OCI-LY3 (cell line): ENCODE data around the gene CRADD.

ENCODE experiments used
- H2AFZ ChIP-seq: fragments of 200-600, 300-600 bp; shearing (Covaris generic); 2 replicates; pipeline ENCODE4 v1.6.0; 2014; ENCODE audit warnings: antibody characterized with exemption, low read depth, low read length
- H3K27ac ChIP-seq: fragments of 200-600, 300-600 bp; sonication (generic); 2 replicates; pipeline ENCODE4 v1.5.1; 2014; ENCODE audit warnings: mild to moderate bottlenecking, low read length, moderate library complexity, mixed read lengths
- H3K27me3 ChIP-seq: fragments of 200-600, 300-600 bp; sonication (generic); 2 replicates; pipeline ENCODE4 v1.6.1; 2014; ENCODE audit warnings: low read depth, low read length, mixed read lengths
- H3K36me3 ChIP-seq: fragments of 200-600, 300-600 bp; sonication (generic); replicated peaks from 2 replicates; pipeline ENCODE3; 2014; ENCODE audit warnings: low read depth, low read length, mixed read lengths
- H3K4me1 ChIP-seq: fragments of 300-600, 200-600 bp; sonication (generic); 2 replicates; pipeline ENCODE4 v1.6.1; 2014; ENCODE audit warnings: low read length, mixed read lengths
- H3K4me2 ChIP-seq: fragments of 200-600, 300-600 bp; sonication (generic); 2 replicates; pipeline ENCODE4 v1.6.1; 2014; ENCODE audit warnings: low read length, mixed read lengths
- H3K4me3 ChIP-seq: fragments of 300-600, 200-600 bp; sonication (generic); 2 replicates; pipeline ENCODE4 v1.5.1; 2014; ENCODE audit warnings: antibody characterized with exemption, mild to moderate bottlenecking, low read length, moderate library complexity
- H3K79me2 ChIP-seq: fragments of 300-600, 200-600 bp; shearing (Covaris generic); 2 replicates; pipeline ENCODE4 v1.6.1; 2014; ENCODE audit warnings: mild to moderate bottlenecking, low read length, mixed read lengths
- H3K9ac ChIP-seq: fragments of 300-600, 200-600 bp; shearing (Covaris generic); 2 replicates; pipeline ENCODE4 v1.6.0; 2014; ENCODE audit warnings: mild to moderate bottlenecking, low read length, moderate library complexity
- H3K9me3 ChIP-seq: fragments of 200-600, 300-600 bp; shearing (Covaris generic); 2 replicates; pipeline ENCODE4 v1.6.1; 2014; ENCODE audit warnings: low read length, mixed read lengths; ENCODE audit not compliant: insufficient read depth
- H4K20me1 ChIP-seq: fragments of 200-600, 300-600 bp; sonication (generic); 2 replicates; pipeline ENCODE4 v1.6.1; 2016; ENCODE audit warnings: low read length, mixed read lengths; ENCODE audit not compliant: insufficient read depth
- CTCF ChIP-seq: fragments of 200-600, 300-600 bp; sonication (generic); IDR thresholded peaks from 2 replicates; pipeline ENCODE4 v1.5.1; 2014; ENCODE audit warnings: antibody characterized with exemption, low read length, low read depth
- EZH2phosphoT487 ChIP-seq: fragments of 200-600 bp; shearing (Covaris generic); IDR thresholded peaks from 2 replicates; pipeline ENCODE4 v1.6.1; 2018; ENCODE audit warnings: antibody characterized with exemption, mixed run types, low read depth

Gene CRADD

GRCh38 chr12:93889516-93890212 is 212.5 kb downstream of the CRADD start:
- Histone ChIP-seq H4K20me1 (no peaks in the 10 kb centered on the region), H3K36me3 (no peaks in the 10 kb centered on the region), H3K4me3 (no peak overlapping the region), H3K4me1 (no peaks in the 10 kb centered on the region), H3K9me3 (no peaks in the 10 kb centered on the region), H3K79me2 (no peaks in the 10 kb centered on the region), H3K9ac (no peak overlapping the region), H3K4me2 (no peak overlapping the region), H3K27ac (no peak overlapping the region), H3K27me3 (no peaks in the 10 kb centered on the region), H2AFZ (no peak overlapping the region)
- TF ChIP-seq CTCF: no peak
- no peak for TF ChIP-seq EZH2phosphoT487

GRCh38 chr12:93892423-93893268 is 215.5 kb downstream of the CRADD start:
- no peaks in the 10 kb centered on the region for H3K9me3 ChIP-seq
- no peak overlapping the region for H3K9ac ChIP-seq
- H3K4me2 ChIP-seq: no peak overlapping the region
- no peak overlapping the region for H2AFZ ChIP-seq
- peaks cover 5% of the 10 kb centered on the region for H3K4me1 ChIP-seq
- H3K79me2 ChIP-seq: no peaks in the 10 kb centered on the region
- no peaks in the 10 kb centered on the region for H3K36me3 ChIP-seq
- H3K27me3 ChIP-seq: no peaks in the 10 kb centered on the region
- no peak for TF ChIP-seq EZH2phosphoT487
- TF ChIP-seq CTCF: no peak
- no peaks in the 10 kb centered on the region for H4K20me1 ChIP-seq
- no peak overlapping the region for H3K27ac ChIP-seq
- H3K4me3 ChIP-seq: no peak overlapping the region

GRCh38 chr12:93894391-93895088 is 217.4 kb downstream of the CRADD start:
- no peak overlapping the region for H3K4me3 ChIP-seq
- no peak overlapping the region for H3K4me2 ChIP-seq
- no peak overlapping the region for H2AFZ ChIP-seq
- peaks cover 23% of the 10 kb centered on the region for H3K4me1 ChIP-seq
- H3K36me3 ChIP-seq: no peaks in the 10 kb centered on the region
- TF ChIP-seq EZH2phosphoT487 (no peak), CTCF (no peak)
- no peaks in the 10 kb centered on the region for H3K27me3 ChIP-seq
- H3K9ac ChIP-seq: no peak overlapping the region
- H4K20me1 ChIP-seq: no peaks in the 10 kb centered on the region
- no peaks in the 10 kb centered on the region for H3K79me2 ChIP-seq
- no peaks in the 10 kb centered on the region for H3K9me3 ChIP-seq
- H3K27ac ChIP-seq: no peak overlapping the region

GRCh38 chr12:93895089-93895445 is 217.9 kb downstream of the CRADD start:
- H3K27me3 ChIP-seq: no peaks in the 10 kb centered on the region
- H2AFZ ChIP-seq: no peak overlapping the region
- no peaks in the 10 kb centered on the region for H3K36me3 ChIP-seq
- no peak overlapping the region for H3K4me3 ChIP-seq
- H3K4me1 ChIP-seq: peaks cover 23% of the 10 kb centered on the region
- H3K9ac ChIP-seq: no peak overlapping the region
- no peak overlapping the region for H3K4me2 ChIP-seq
- no peaks in the 10 kb centered on the region for H4K20me1 ChIP-seq
- no peak for TF ChIP-seq CTCF
- TF ChIP-seq EZH2phosphoT487: no peak
- H3K79me2 ChIP-seq: no peaks in the 10 kb centered on the region
- H3K9me3 ChIP-seq: no peaks in the 10 kb centered on the region
- H3K27ac ChIP-seq: no peak overlapping the region
